Fibroblast of mammary gland (primary cell): ENCODE measurements around the gene RPL37A.

Experiments
- DNase-seq: peaks from one replicate; pipeline ENCODE4 v3.0.0-alpha.2; 2010; ENCODE audit warnings: low read depth
- H3K4me3 ChIP-seq: 2 replicates; pipeline ENCODE4 v1.5.1; 2011; ENCODE audit warnings: low read depth, mild to moderate bottlenecking, low read length, moderate library complexity; ENCODE audit not compliant: control insufficient read depth
- CTCF ChIP-seq: conservative IDR thresholded peaks from 2 replicates; pipeline ENCODE4 v1.5.1; 2011; ENCODE audit warnings: low read depth, low read length, inconsistent platforms; ENCODE audit not compliant: control insufficient read depth, insufficient read depth

RPL37A gene

GRCh38 chr2:216477283-216478035, 21.2 kb upstream of the RPL37A start:
- TF ChIP-seq CTCF: no peak
- no peak overlapping the region for H3K4me3 ChIP-seq
- DNase-seq: no peak

GRCh38 chr2:216478151-216478550, 20.5 kb upstream of the RPL37A start:
- no peak for TF ChIP-seq CTCF
- no peak overlapping the region for H3K4me3 ChIP-seq
- peak; percentile 70 for DNase-seq

- no peak overlapping the region for H3K4me3 ChIP-seq
- TF ChIP-seq CTCF: no peak
- DNase-seq: no peak
Measured at GRCh38 chr2:216478791-216479190, 19.9 kb upstream of the RPL37A start.

- no peak for TF ChIP-seq CTCF
- no peak for DNase-seq
- H3K4me3 ChIP-seq: no peak overlapping the region
Measured at GRCh38 chr2:216480221-216480620, 18.4 kb upstream of the RPL37A start.

GRCh38 chr2:216482640-216483039, 16.0 kb upstream of the RPL37A start:
- DNase-seq: no peak
- no peak overlapping the region for H3K4me3 ChIP-seq
- TF ChIP-seq CTCF: no peak

GRCh38 chr2:216485237-216485636, 13.4 kb upstream of the RPL37A start:
- no peak for TF ChIP-seq CTCF
- H3K4me3 ChIP-seq: no peak overlapping the region
- DNase-seq: no peak

GRCh38 chr2:216485745-216486144, 12.9 kb upstream of the RPL37A start:
- no peak for TF ChIP-seq CTCF
- DNase-seq: no peak
- H3K4me3 ChIP-seq: no peak overlapping the region
